HG03520 (cell line): ENCODE measurements around the gene ROBO3.

Source experiments
- ATAC-seq: cut with Tn5 transposase; IDR thresholded peaks from one replicate; pipeline ENCODE4 v1.9.1; 2021; ENCODE audit warnings: mild to moderate bottlenecking, moderate library complexity; ENCODE audit not compliant: unreplicated experiment

ROBO3 gene

DNA sequence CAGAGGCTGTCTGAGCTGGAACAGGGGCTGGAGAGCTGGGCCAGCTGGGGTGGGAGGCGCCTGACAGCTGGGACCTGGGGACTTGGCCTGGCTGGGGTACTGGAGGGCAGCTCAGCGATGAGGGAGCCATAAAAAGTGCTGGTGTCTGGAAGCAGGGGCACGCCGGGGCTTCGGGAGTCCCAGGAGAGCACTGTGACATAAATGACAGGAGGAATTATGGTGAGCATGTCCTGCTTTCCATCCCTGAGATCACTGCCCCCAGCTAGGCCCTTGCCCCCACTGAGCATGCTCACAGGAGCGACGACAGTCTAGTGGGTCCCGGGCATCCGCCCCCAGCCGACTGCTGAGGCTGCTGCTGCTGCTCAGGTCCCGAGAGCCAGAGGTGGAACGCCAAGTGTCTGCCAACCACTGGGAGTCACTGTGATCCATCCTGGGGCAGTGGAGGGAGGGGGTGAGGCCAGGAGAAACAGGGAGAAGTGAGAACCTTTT lies 26.2 kb downstream of the ROBO3 start:
- no peak for ATAC-seq

DNA sequence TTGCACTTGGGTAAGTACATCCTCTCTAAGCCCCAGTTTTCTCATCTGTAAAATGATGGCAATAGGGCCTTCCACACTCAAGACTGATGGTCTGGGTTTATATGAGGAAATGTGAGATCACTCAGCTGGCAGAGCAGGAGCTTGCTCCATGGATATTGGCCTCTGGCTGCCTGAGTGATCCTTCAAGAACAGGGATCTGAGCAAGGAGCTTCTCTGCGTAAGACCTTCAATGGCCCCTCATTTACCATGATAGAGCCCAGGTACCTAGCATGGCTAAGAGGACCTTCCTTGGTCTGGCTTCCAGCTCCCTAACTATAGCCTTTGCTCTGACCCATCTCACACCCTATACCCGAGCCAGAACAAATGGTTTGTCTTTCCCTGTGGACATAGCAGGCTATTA lies 26.9 kb downstream of the ROBO3 start:
- ATAC-seq, result no peak

DNA sequence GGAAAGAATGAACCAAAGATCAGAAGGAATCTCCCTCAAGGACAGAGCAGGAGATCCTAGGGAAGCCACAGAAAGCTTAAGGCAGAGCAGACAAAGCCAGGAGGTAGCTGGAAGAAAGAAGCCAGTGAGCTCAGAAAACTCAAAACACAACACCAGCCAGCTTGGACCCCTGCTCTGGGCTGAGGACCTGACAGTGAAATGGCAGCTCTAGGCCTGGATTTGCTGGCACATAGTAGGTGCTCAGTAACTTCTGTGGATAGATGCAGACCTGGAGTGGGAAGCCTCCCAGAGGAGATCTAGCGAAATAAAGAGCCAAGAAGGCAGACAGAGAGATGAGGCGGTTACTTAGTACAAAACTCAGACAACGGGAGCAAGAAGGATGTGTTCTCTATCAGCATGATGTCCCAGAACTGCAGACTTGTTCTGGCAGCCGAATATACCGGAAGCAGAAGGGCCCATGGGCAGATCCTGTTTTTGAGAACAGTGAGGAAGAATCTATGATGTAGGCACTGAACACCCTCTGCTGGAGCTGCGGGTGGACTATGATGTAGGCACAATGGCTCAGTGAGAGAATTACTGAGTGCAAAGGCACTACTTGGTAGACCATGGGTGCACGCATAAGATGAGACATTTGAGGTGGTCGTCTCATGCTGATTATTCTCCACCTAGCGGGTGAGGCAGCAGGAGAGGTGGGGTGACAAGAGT lies 27.7 kb downstream of the ROBO3 start:
- ATAC-seq, result no peak

DNA sequence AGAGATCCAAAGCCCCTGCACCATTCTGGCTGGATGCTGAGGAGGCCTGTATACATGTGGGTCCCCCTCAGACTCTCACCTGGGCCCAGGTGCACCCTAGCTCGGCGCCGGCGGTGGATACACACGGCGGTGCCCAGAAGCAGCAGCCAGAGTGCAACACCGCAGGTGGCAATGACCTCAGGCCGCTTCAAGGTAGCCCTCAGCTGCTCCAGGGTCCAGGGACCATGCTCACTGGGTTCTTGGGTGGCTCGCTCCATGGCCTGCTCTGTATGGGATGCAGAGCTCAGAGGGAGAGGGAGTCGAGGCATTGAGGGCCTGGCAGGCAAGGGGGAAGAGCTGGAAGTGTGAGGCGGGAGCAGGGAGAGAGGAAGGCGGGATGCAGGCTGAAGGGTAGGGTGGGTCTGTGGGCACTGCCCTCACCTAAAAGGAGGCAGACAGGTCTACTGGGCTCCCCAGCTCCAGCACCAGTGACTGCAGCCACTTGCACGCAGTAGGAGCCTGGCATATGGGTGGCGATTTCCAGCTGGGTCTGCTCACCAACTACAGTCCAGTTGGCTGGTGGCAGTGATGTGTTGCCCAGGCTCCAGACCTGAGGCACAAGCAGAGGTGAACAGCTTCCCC lies 28.7 kb downstream of the ROBO3 start:
- ATAC-seq, result no peak

DNA sequence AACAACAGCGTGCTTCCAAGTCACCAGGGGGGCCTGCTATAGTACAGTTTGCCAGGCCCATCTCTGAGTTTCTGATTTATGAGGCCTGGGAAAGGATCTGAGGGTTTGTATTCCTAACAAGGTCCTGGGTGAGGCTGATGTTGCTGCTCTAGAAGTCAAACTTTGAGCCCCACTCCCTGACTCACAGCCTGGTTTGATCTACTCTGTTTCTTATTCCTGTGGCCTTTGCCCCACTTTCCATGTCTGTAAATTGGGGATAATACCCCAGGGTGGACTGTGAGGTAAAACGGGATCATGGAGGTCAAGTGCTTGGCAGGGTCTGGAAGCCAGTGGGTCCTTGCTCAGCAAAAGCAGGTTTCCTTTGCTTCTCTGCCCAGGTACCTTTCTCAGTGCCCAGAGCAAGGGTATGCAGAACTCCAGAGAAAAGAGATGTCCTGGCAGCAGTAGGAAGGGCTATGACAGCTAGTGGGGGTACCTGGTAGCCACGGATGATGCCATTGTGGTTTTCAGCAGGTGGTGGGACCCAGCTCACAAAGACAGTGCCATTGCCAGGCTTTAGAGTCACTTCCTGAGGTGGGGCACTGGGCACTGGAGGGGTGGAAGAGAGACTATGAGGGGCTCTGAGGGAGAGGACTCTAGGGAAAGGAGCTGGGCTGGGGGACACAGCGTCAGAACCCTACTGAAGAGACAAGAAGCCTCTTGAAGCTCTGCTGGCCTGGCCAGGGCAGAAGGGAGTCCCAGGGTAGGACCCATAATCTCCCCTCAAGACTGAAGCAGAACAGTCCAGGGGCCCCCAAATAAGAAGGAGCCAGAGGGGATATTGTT lies 29.6 kb downstream of the ROBO3 start:
- ATAC-seq, result no peak

DNA sequence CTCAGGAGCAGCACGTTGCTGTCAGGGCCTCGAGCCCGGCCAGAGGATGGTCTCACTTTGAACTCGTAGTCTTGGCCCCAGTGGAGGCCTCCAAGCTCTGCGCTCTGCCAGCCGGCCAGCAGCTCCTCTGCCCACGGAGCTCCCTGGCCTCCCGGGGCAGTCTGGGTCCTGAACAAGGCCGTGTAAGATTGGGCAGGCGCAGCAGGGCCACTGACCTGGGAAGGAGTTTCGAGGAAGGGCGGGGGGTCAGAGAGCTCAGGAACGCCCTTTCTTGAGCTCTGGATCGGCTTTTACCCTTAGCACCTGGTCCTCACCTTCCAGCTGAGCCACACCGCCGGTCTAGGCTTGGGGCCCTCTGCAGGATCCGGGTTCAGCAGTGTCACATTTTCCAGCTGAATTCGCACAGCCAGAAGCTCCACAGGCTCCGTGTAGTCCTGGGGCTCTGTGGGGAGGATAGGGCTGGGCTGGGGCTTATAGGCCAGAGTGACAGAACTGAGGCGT lies 30.3 kb downstream of the ROBO3 start:
- no peak for ATAC-seq

DNA sequence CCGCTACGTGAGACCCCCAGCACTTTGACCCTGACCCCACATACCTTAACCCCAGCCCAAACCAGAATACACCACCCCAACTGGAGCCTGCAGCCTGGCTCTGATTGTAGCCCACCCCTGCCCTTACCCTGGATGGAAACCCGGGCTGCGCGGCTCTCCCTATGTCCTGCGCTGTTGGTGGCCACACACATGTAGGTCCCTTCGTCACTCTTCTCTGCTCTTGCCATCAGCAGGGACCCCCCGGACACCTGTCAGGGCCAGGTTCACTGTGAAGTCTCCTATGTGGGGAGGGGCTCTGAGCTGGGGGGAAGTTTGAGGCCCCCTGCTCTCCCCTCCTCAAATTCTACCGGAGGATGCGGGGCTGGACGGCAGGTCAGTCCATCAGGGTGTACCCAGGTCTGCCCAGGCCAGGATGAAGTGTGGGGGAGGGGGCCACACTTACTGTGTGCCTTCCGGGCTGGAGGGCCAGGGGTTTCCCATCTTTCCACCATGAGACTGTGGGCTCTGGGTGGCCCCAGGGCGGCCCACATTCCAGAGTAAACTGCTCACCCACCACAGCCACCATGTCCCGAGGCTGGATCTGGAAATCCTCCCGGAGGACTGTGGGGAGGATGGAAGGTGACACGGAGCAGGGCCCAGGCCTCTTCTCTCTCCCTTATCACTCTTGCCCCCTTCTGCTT lies 31.0 kb downstream of the ROBO3 start:
- no peak for ATAC-seq

DNA sequence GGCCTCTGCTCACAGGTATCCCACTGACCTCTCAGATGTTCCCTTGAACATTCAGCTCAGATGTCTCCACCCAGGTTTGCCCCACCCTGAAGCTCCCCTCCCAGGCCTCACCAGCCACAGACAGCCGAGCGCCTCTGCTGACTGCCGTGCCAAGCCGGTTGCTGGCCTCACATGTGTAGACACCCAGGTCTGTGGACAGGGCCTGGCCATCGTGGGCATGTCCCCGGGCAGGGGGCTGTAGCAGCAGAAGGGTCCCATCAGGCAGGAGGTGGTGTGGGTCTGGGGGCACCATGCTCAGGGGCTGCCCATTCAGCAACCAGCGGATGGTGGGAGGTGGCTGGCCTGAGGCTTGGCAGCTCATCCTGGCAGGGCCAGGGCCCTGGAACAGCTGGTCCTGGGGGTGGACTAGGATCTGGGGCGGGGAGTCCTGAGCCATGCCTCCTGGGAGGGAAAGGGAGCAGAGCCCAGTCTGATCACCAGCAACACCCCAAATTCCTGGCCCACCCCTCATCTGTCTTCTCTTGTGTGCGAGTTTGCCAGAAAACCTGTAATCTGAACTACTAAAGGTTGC lies 31.7 kb downstream of the ROBO3 start:
- no peak for ATAC-seq

DNA sequence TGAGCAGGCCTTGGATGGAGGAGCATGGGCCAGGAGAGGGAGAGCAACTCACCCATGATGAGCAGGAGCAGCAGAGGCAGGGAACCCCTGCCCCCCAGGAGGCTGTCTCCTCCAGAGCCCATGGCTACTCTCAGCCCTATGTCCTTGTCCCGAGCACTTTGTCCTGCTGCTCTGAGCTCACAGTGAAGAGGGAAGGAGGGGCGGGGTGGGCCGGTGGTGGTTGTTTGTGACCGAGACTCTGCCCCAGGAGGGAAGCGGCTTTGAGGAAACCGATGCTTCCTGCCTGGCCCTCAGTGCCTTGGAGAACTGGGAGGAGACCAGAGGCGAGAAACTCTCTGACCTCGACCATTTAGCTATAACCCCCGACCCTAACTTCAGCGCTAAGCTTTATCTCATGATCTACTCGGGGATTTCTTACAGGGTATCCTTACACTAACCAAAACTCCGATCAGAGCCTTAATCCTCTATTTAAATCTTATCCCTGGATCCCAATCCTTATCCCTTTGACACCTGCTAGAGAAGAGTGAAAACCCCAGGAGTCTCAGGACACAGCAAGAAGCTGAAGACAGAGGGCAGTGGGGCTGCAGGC lies 32.5 kb downstream of the ROBO3 start, which contains the start of gene ROBO4:
TSS of gene ROBO4 (minus strand) at position 192 of the 589 bp plus-strand sequence. CDS start at position 122, 70 bp downstream.
- no peak for ATAC-seq

DNA sequence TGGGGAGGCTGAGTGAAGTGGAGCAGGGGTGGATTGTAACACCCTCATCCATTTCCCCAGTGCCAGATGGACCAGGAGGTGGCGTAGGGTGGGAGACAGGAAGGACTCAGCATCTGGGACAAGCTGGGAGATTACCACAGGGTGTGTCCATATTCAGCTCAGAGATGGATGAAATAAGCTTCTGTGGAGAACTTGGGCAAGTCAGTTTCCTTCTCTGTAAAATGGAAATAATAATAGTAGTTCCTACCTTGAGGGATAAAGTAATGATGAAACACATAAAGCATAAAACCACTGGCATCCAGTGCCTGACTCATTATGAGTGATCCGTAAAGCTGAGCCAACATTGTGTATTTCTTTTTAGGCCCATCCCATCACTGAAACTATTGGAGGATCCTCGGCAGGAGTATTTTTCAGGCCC lies 33.0 kb downstream of the ROBO3 start:
- no peak for ATAC-seq

DNA sequence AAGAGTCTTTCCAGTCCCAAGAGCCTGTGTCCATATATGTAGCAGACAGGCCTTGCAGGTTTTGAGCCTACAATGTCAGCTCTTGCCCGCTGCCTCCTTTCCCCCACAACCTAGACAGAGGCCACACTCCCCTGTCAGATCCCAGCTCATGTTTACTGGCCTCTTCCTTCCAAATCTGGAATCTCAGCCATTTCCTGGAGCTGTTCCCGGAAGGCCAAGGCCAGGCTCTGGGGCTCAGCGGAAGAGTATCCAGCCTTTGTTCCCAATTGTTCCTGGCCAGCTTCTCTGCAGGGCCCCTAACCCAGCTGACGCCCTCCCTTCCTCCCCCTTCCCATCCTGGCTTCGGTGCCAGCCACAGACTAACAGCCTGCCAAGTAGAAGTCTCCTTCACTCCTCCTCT lies 33.5 kb downstream of the ROBO3 start:
- ATAC-seq, result no peak

DNA sequence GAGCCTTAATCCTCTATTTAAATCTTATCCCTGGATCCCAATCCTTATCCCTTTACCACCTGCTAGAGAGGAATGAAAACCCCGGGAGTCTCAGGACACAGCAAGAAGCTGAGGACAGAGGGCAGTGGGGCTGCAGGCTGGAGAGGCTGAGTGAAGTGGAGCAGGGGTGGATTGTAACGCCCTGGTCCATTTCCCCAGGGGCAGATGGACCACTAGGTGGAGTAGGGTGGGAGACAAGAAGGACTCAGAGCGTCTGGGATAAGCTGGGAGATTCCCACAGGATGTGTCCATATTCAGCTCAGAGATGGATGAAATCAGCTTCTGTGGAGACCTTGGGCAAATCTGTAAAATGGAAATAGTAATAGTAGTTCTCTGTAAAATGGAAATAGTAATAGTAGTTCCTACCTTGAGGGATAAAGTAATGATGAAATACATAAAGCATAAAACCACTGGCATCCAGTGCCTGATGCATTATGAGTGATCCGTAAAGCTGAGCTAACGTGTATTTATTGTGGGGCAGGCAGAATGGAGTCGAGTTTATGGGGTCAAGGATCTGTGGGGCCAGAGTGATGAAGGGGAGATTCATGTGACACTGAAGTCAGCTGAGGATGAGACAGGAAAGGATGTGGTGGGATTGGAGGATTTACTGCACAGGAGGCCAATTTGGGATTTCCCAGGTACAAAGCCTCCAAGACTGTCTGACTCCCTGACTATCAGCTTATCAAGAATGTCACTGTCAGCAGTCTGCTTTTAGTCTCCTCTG lies 34.3 kb downstream of the ROBO3 start:
- no peak for ATAC-seq

DNA sequence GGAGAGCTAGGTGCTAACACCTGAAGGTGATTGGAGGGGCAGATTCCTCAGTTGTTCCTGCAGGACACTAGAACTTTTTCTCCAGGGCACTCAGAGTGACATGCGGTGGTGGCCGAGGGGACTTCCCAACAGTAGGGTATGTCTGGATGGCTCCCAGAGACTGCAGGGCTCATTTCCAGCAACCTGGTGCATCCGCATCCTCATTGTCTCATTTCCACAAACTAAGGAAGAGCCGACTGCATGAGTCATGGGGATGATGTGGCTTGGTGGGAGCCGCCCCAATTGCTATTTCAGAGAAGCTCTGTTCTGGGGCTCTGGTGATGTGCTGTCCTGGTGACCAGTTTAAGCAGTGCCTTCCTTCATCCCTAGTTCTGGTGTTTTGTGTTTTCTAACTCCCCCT lies 35.2 kb downstream of the ROBO3 start:
- no peak for ATAC-seq

DNA sequence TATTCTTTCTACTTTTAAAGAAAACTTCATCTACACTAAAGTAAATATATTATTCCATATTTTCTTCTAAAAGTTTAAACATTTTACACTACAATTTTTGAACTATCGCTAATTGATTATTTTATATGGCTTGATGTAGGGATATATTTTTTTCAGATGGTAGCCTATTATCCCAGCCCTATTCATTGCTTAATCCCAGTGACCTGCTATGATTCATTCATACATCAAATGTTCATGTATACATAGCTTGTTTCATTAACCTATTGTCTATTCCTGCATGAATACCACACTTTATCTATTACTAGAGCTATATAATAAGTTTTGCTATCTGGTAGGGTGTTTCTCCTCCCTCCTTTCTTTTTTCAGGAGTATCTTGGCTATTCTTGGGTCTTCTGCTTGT lies 37.4 kb downstream of the ROBO3 start:
- ATAC-seq, result no peak

DNA sequence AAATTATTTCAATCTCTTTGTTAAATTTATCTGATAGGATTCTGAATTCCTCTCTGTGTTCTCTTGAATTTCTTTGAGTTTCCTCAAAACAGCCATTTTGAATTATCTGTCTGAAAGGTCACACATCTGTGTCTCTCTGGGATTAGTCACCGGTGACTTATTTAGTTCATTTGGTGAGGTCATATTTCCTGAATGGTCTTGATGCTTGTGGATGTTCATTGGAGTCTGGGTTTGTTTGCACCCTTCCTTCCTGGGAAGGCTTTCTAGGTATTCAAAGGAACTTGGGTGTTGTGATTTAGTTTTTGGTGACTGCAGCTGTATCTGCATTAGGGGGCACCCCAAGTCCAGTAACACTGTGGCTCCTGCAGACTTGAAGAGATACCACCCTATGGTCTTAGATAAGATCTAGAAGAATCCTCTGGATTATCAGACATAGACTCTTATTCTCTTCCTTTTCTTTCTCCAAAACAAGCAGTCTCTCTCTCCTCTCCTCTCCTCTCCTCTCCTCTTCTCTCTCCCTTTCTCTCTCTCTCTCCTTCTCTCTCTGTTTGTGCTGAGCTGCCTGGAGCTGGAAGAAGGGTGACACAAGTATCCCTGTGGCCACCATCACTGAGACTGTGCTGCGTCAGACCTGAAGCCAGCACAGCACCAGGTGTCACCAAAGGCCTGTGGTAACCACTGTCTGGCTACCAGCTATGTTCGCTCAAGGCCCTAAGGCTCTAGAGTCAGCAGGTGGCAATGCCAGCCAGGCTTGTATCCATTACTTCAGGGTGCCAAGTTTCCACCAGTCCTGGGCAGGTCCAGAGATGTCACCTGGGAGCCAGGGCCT lies 50.5 kb downstream of the ROBO3 start:
- no peak for ATAC-seq

DNA sequence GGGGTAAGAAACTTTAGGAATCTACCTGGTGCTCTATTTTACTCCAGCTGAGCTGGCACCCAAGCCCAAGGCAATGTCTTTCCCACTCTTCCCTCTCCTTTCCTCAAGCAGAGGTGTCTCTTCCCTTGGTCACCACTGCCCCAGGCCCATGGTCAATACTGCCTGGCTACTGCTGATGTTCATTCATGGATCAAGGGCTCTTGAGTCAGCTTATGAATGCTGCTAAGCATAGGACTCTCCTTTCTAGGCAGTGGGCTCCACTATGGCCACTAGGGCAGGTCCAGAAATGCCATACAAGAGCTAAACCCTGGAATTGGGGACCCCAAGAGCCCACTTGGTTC lies 51.1 kb downstream of the ROBO3 start:
- ATAC-seq, result no peak

DNA sequence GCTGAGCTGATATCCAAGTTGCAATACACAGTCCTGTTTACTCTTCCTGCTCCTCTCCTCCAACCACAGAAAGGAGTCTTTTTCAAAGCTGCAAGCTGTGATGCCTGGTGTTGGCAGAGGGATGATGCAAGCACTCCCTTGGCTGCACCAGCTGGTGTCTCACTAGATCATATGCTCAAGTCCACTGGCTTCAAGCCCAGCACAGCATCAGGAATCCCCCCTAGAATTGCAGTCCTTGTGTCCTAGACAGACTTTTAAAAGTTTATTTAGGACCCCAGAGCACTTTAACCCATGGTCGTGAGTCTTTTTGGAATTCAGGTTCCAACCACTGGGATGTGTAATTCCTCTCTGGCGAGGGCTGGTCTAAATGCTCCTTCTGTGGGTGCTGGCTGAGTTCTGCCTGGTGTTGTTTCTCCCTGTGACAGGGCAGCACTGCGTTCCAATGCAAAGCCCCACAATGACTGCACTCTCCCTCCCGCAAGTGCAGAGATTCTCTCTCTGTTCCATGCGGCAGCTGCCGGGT lies 51.9 kb downstream of the ROBO3 start:
- ATAC-seq, result no peak

DNA sequence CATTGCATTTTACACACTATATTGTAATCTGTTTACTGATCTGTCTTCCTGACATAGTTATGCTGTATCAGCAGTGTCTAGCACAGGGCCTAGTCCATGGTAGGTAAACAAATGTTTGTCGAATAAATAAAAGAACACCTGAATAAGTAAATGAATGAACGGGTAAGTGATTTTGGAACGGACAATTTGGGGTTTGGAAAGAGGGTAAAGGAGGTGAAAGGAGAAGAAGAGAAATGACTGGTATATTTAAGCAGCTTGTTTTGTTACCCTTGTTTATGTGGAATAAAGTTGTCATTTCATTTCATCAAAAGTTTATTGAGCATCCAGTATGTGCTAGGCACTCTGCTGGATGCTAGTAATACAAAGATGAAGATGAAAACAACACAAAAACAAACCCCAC lies 53.7 kb downstream of the ROBO3 start, which contains the start of gene HEPN1:
TSS of gene HEPN1 (plus strand) at position 301 of the 400 bp plus-strand sequence.
- ATAC-seq, result no peak
